ENCODE results near the gene NAPEPLD. TPM values are rescaled to one million over a fixed set of nuclear protein-coding genes. Genes with fewer than 3 reads are reported as not detected.

The NAPEPLD gene
- total RNA-seq, 1 experiment from 2014 or later, result 7.5 TPM

GRCh38 chr7:103116991-103117390 is 31.9 kb downstream of the NAPEPLD start:
- DNase-seq (ENCODE audit: low spot score), result no peak
- TF ChIP-seq ZNF219 (CRISPR knock-in tag; IDR thresholded peaks at IDR 0.05; ENCODE audit: borderline replicate concordance) (no peak), EMX1 (CRISPR knock-in tag; IDR thresholded peaks at IDR 0.05) (no peak), AFF4 (CRISPR knock-in tag; IDR thresholded peaks at IDR 0.05; ENCODE audit: borderline replicate concordance) (no peak), TP53 (CRISPR knock-in tag; IDR thresholded peaks at IDR 0.05) (no peak), USF2 (CRISPR knock-in tag; IDR thresholded peaks at IDR 0.05) (no peak), RELA (CRISPR knock-in tag; IDR thresholded peaks at IDR 0.05; ENCODE audit: borderline replicate concordance) (no peak), GTF2I (CRISPR knock-in tag; conservative IDR thresholded peaks at IDR 0.05) (no peak), E2F1 (CRISPR knock-in tag; IDR thresholded peaks at IDR 0.05) (no peak), ZBTB21 (CRISPR knock-in tag; IDR thresholded peaks at IDR 0.05; ENCODE audit: borderline replicate concordance) (no peak)
- H3K27ac Mint-ChIP-seq, result no peak overlapping the region
- H3K9me3 Mint-ChIP-seq, result 0 out of 2 replicates have a peak, but pooled peaks cover under 1% of the 10 kb centered on the region
- POLR2A ChIA-PET, result no interaction called here
- H3K4me1 Mint-ChIP-seq, result no peaks in the 10 kb centered on the region
- ATAC-seq, result no peak
- no peaks in the 10 kb centered on the region for H3K27me3 Mint-ChIP-seq (ENCODE audit: low read depth)
- CTCF ChIA-PET, result no interaction called here
- H3K4me3 Mint-ChIP-seq, result no peak overlapping the region
- H3K36me3 Mint-ChIP-seq, result peaks cover 16% of the 10 kb centered on the region

- Mint-ChIP-seq H3K4me3 (no peak overlapping the region), H3K27ac (no peak overlapping the region), H3K4me1 (no peaks in the 10 kb centered on the region), H3K9me3 (0 out of 2 replicates have a peak, but pooled peaks cover 3% of the 10 kb centered on the region), H3K27me3 (ENCODE audit: low read depth) (no peaks in the 10 kb centered on the region), H3K36me3 (peaks cover 19% of the 10 kb centered on the region)
- ChIA-PET POLR2A (no interaction called here), CTCF (no interaction called here)
- ATAC-seq, result no peak
- no peak for DNase-seq (ENCODE audit: low spot score)
- TF ChIP-seq NFATC4 (CRISPR knock-in tag; IDR thresholded peaks at IDR 0.05) (no peak), JUN (CRISPR knock-in tag; IDR thresholded peaks at IDR 0.05) (no peak), OVOL2 (CRISPR knock-in tag; IDR thresholded peaks at IDR 0.05; ENCODE audit: borderline replicate concordance) (no peak), NFYB (CRISPR knock-in tag; conservative IDR thresholded peaks at IDR 0.05; ENCODE audit: low read depth) (no peak), NFE2L1 (CRISPR knock-in tag; IDR thresholded peaks at IDR 0.05) (no peak), SOX15 (CRISPR knock-in tag; IDR thresholded peaks at IDR 0.05) (no peak), ZNF232 (CRISPR knock-in tag; IDR thresholded peaks at IDR 0.05) (no peak), PRRX2 (CRISPR knock-in tag; IDR thresholded peaks at IDR 0.05) (no peak), SMAD4 (CRISPR knock-in tag; IDR thresholded peaks at IDR 0.05) (no peak), ELF4 (CRISPR knock-in tag; IDR thresholded peaks at IDR 0.05; ENCODE audit: low read depth) (no peak), NR2C2 (CRISPR knock-in tag; IDR thresholded peaks at IDR 0.05) (no peak), HMGXB4 (CRISPR knock-in tag; IDR thresholded peaks at IDR 0.05) (no peak), USF2 (CRISPR knock-in tag; IDR thresholded peaks at IDR 0.05) (no peak), FOXP4 (CRISPR knock-in tag; IDR thresholded peaks at IDR 0.05) (no peak), MAX (CRISPR knock-in tag; IDR thresholded peaks at IDR 0.05) (no peak), FOXK1 (CRISPR knock-in tag; IDR thresholded peaks at IDR 0.05) (no peak), SP1 (CRISPR knock-in tag; conservative IDR thresholded peaks at IDR 0.05) (no peak)
Measured at GRCh38 chr7:103116511-103116910, 32.4 kb downstream of the NAPEPLD start.
